ENCODE measurements around the gene HLA-A. TPM values are rescaled to one million over a fixed set of nuclear protein-coding genes. Genes with fewer than 3 reads are reported as not detected.

The HLA-A gene
- total RNA-seq, 2 experiments from 2014 or later = 2,013 to 2,035 TPM

GRCh38 chr6:29941916-29942274, 437 bp upstream of the HLA-A start:
- H3K9me3 Mint-ChIP-seq = peaks cover under 1% of the 10 kb centered on the region
- peaks cover 40% of the 10 kb centered on the region for H3K36me3 Mint-ChIP-seq
- H3K4me1 Mint-ChIP-seq = peaks cover 38% of the 10 kb centered on the region
- POLR2A ChIA-PET = interaction anchor here (0.8 to 2.5 kb wide), 7 partner anchors 16 to 233 kb away, joined by 3 to 15 read pairs (median 7); partner anchors contain the start of gene POLR1H
- ATAC-seq (ENCODE audit: low read depth) (no peak), DNase-seq (no peak)
- peak overlapping the region; percentile 100 for H3K27ac Mint-ChIP-seq
- H3K4me3 Mint-ChIP-seq = peak overlapping the region; percentile 97
- H3K27me3 Mint-ChIP-seq = peaks cover 4% of the 10 kb centered on the region

DNA sequence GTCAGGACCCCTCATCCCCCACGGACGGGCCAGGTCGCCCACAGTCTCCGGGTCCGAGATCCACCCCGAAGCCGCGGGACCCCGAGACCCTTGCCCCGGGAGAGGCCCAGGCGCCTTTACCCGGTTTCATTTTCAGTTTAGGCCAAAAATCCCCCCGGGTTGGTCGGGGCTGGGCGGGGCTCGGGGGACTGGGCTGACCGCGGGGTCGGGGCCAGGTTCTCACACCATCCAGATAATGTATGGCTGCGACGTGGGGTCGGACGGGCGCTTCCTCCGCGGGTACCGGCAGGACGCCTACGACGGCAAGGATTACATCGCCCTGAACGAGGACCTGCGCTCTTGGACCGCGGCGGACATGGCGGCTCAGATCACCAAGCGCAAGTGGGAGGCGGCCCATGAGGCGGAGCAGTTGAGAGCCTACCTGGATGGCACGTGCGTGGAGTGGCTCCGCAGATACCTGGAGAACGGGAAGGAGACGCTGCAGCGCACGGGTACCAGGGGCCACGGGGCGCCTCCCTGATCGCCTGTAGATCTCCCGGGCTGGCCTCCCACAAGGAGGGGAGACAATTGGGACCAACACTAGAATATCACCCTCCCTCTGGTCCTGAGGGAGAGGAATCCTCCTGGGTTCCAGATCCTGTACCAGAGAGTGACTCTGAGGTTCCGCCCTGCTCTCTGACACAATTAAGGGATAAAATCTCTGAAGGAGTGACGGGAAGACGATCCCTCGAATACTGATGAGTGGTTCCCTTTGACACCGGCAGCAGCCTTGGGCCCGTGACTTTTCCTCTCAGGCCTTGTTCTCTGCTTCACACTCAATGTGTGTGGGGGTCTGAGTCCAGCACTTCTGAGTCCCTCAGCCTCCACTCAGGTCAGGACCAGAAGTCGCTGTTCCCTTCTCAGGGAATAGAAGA, 978 bp downstream of the HLA-A start:
- DNase-seq (peak; percentile 52), ATAC-seq (ENCODE audit: low read depth) (peak; percentile 2)
- Mint-ChIP-seq H3K4me1 (peaks cover 43% of the 10 kb centered on the region), H3K9me3 (no peaks in the 10 kb centered on the region), H3K27ac (peak overlapping the region; percentile 100), H3K4me3 (peak overlapping the region; percentile 97), H3K36me3 (peaks cover 49% of the 10 kb centered on the region), H3K27me3 (no peaks in the 10 kb centered on the region)
- POLR2A ChIA-PET = no interaction called here

DNA sequence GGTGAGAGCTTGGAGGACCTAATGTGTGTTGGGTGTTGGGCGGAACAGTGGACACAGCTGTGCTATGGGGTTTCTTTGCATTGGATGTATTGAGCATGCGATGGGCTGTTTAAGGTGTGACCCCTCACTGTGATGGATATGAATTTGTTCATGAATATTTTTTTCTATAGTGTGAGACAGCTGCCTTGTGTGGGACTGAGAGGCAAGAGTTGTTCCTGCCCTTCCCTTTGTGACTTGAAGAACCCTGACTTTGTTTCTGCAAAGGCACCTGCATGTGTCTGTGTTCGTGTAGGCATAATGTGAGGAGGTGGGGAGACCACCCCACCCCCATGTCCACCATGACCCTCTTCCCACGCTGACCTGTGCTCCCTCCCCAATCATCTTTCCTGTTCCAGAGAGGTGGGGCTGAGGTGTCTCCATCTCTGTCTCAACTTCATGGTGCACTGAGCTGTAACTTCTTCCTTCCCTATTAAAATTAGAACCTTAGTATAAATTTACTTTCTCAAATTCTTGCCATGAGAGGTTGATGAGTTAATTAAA, 3.0 kb downstream of the HLA-A start:
- POLR2A ChIA-PET = interaction anchor here (0.9 to 1.2 kb wide), 3 partner anchors 14 to 97 kb away, joined by 3 to 4 read pairs (median 3); no protein-coding TSS in a partner anchor
- ATAC-seq (ENCODE audit: low read depth) (no peak), DNase-seq (no peak)
- H3K4me3 Mint-ChIP-seq = peak overlapping the region; percentile 97
- peaks cover 43% of the 10 kb centered on the region for H3K4me1 Mint-ChIP-seq
- H3K36me3 Mint-ChIP-seq = peaks cover 55% of the 10 kb centered on the region
- peak overlapping the region; percentile 100 for H3K27ac Mint-ChIP-seq
- no peaks in the 10 kb centered on the region for H3K9me3 Mint-ChIP-seq
- H3K27me3 Mint-ChIP-seq = no peaks in the 10 kb centered on the region

DNA sequence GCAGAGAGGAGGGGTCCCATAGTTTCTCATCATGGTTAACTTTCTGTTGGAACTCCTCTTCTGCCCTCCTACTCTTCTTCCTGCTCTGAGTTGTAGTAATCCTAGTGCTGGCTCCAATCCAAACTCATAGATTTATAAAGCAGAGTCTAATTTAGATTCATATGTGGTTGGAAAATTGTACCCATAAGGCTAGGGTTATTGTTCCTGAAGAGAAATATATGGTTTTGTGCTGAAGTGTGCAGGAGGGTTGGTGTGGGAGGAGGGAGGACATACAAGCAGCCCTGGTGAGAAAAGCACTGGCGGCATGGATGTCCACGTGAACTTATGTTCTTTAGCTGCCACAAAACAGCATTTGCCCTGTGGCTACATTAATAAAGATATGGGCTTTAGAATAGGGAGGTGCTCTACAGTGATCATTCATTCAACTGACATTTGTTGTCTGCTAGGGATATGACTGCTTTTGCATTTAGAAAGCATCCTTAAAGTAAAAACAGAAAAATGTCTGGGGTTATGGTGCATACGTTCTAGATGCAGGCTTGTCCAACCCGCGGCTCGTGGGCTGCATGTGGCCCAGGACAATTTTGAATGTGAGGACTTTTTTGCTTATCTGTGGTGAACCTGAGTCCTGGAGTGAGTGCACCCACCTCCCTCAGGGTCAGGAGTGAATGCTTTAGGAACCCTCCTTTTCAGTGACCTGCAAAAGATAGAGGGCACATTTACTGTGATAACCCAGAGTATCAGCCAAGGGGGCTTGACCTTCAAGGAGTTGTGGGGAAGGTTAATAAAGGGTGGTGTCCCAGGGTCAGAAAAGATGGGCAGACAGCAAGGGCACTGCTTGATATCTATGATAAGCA, 4.1 kb downstream of the HLA-A start:
- Mint-ChIP-seq H3K27ac (peak overlapping the region; percentile 100), H3K27me3 (no peaks in the 10 kb centered on the region), H3K9me3 (no peaks in the 10 kb centered on the region), H3K4me3 (peak overlapping the region; percentile 97), H3K4me1 (peaks cover 34% of the 10 kb centered on the region), H3K36me3 (peaks cover 55% of the 10 kb centered on the region)
- POLR2A ChIA-PET = interaction anchor here (0.7 to 1.1 kb wide), 4 partner anchors 14 to 51 kb away, joined by 3 to 6 read pairs (median 4); no protein-coding TSS in a partner anchor
- DNase-seq (no peak), ATAC-seq (ENCODE audit: low read depth) (no peak)

DNA sequence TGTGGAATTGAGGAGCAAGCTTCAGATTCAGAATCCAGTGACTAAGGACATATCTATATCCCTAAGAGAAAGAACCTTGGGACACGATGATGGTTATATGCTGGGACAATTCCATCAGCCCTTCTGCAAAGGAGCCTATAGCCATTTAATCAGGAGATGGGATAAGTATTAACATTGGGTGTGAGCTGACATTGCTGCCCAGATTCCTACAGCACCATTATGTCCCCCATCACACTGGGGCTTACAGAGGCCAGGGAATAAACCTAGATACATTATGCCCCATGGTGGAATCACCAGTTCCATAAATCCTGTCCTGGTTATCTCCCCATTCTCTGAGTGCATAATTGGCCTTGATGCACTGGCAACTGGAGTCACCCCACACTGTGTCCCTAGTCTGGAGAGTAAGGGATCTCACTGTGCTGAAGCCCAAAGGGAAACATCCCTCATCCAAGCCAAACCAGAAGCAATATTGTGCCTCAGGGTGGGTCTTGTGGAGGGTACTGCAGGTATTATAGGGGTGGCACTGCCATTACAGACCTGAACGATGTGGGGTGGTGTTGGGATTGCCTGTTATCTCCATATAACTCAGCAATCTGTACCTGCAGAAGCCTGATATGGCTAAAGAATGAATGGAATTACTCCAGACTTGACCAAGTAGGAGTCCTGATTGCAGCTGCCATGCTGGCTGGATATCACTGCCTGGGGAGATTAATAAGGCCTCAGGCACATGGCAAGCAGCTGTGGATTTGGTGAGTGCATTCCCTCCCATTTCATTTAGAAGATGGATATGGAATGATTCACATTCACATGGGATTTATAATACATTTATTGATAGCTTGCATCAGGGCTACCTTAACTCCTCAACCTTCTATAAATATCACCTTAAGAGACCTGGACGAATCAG, 5.0 kb downstream of the HLA-A start:
- ATAC-seq (ENCODE audit: low read depth) = no peak
- peak overlapping the region; percentile 41 for H3K27ac Mint-ChIP-seq
- H3K4me3 Mint-ChIP-seq = no peak overlapping the region
- POLR2A ChIA-PET = interaction anchor here (0.7 to 1.2 kb wide), 7 partner anchors 13 to 113 kb away, joined by 3 to 6 read pairs (median 3); no protein-coding TSS in a partner anchor
- no peaks in the 10 kb centered on the region for H3K27me3 Mint-ChIP-seq
- H3K4me1 Mint-ChIP-seq = peaks cover 29% of the 10 kb centered on the region
- peaks cover 54% of the 10 kb centered on the region for H3K36me3 Mint-ChIP-seq
- no peak for DNase-seq
- no peaks in the 10 kb centered on the region for H3K9me3 Mint-ChIP-seq

DNA sequence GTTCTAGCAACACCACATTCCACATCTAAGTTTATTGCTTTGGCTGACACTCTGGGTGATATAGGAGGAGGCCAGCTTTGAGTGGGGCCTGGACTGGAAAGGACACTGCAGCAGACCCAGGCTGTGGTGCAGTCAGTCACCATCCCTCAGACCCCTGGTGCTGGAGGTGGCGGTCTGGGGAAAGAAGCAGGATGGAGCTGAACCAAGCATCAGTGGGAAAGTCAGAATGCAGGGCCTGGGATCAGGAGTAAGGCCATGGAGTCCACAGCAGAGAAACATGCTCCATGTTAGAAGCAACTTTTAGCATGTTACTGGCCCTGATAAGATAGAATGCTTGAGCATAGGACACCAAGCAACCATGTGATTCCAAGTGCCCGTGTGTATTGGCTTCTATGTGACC, 5.9 kb downstream of the HLA-A start:
- Mint-ChIP-seq H3K27ac (no peak overlapping the region), H3K36me3 (peaks cover 48% of the 10 kb centered on the region), H3K4me3 (no peak overlapping the region), H3K9me3 (no peaks in the 10 kb centered on the region), H3K27me3 (no peaks in the 10 kb centered on the region), H3K4me1 (peaks cover 31% of the 10 kb centered on the region)
- POLR2A ChIA-PET = interaction anchor here (1.0 to 1.2 kb wide), 4 partner anchors 12 to 112 kb away, joined by 3 to 5 read pairs (median 4); no protein-coding TSS in a partner anchor
- ATAC-seq (ENCODE audit: low read depth) (no peak), DNase-seq (no peak)

DNA sequence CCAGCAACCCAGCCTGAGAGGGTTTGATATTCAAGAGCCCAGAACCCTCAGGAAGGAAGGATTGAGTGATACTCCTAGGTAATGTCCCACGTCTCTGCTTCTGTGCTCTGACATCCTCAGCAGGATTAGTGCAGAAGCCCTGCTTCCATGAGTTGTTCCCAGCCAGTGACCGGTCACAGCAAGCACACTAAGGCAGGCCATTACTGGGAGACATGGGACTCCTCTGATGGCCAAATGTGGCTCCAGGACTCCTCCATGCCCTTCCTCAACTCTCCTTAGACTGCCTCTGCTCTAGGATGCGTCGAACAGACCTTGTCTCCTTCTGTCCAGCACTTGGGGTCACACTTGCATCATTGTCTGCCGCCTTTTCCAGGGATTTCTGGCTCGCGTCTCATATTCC, 7.6 kb downstream of the HLA-A start:
- no peak overlapping the region for H3K4me3 Mint-ChIP-seq
- peaks cover 26% of the 10 kb centered on the region for H3K4me1 Mint-ChIP-seq
- no peaks in the 10 kb centered on the region for H3K27me3 Mint-ChIP-seq
- no peak overlapping the region for H3K27ac Mint-ChIP-seq
- H3K9me3 Mint-ChIP-seq = no peaks in the 10 kb centered on the region
- no peak for ATAC-seq (ENCODE audit: low read depth)
- DNase-seq = no peak
- peaks cover 34% of the 10 kb centered on the region for H3K36me3 Mint-ChIP-seq
- POLR2A ChIA-PET = interaction anchor here (2.0 kb wide), 1 partner anchor 15 kb away, joined by 9 read pairs; no protein-coding TSS in a partner anchor

DNA sequence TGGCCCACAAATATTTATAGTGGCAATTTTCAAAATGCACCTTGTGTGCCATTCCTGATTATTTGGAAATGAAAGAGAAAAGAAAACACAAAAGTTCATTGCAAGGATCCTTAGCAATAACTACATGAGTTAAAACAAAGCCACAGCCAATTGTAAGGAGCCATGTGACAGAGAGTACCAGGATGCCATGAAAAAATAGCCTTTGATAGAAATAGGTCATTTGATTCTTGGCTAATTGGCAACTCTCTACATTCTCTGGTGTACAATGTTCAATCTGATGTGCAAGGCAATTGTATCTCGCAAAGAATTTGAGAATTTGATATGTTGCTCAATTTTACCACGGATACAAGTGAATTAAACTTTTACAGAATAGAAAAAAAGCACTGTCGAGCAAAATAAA, 9.6 kb downstream of the HLA-A start:
- Mint-ChIP-seq H3K4me1 (peaks cover 6% of the 10 kb centered on the region), H3K27me3 (no peaks in the 10 kb centered on the region), H3K27ac (no peak overlapping the region), H3K36me3 (peaks cover 15% of the 10 kb centered on the region), H3K4me3 (no peak overlapping the region), H3K9me3 (no peaks in the 10 kb centered on the region)
- POLR2A ChIA-PET = no interaction called here
- ATAC-seq (ENCODE audit: low read depth) (no peak), DNase-seq (no peak)

DNA sequence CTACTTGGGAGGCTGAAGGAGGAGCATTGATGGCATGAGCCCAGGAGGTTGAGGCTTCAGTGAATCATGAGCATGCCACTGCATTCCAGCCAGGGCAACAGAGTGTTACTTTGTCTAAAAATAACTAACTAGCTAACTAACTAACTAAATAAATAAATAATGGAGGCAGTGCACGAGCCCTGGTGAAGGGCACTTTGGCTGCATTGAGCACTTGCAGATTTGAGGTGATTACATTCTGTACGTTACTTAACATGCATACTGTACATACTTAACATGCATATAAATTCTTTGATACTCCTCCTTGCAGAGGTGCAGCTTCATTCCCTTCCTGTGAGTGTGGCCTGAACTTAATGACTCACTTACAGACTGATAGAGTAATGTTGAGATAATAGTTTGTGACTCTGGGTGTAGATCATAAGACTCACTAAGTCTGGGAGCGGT, 10.7 kb downstream of the HLA-A start:
- DNase-seq (no peak), ATAC-seq (ENCODE audit: low read depth) (no peak)
- H3K4me1 Mint-ChIP-seq = peaks cover 2% of the 10 kb centered on the region
- no peaks in the 10 kb centered on the region for H3K9me3 Mint-ChIP-seq
- H3K36me3 Mint-ChIP-seq = peaks cover 9% of the 10 kb centered on the region
- no peak overlapping the region for H3K27ac Mint-ChIP-seq
- H3K4me3 Mint-ChIP-seq = no peak overlapping the region
- POLR2A ChIA-PET = no interaction called here
- H3K27me3 Mint-ChIP-seq = no peaks in the 10 kb centered on the region

GRCh38 chr6:29953686-29954085, 11.4 kb downstream of the HLA-A start:
- Mint-ChIP-seq H3K27me3 (no peaks in the 10 kb centered on the region), H3K36me3 (peaks cover 3% of the 10 kb centered on the region), H3K4me1 (peaks cover 2% of the 10 kb centered on the region), H3K9me3 (no peaks in the 10 kb centered on the region), H3K27ac (no peak overlapping the region), H3K4me3 (no peak overlapping the region)
- DNase-seq (no peak), ATAC-seq (ENCODE audit: low read depth) (no peak)
- POLR2A ChIA-PET = no interaction called here

DNA sequence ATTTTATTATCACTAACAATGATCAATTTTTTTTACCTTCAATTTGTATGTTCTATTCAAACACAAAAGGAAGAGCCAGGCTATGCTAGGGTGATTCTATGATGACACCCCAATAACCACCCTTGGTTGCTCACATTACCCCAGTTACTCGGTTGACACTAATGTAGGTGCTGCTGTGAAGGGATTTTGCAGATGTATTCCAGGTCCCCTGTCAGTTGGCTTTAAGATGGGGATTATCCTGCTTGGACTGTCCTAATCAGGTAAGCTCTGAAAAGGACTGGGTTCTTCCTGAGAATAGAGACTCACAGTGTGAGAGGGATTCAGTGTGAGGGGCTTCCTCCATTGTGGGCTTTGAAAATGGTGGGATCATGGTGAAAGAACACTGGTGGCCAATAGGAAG, 11.9 kb downstream of the HLA-A start:
- peaks cover 2% of the 10 kb centered on the region for H3K4me1 Mint-ChIP-seq
- POLR2A ChIA-PET = no interaction called here
- no peaks in the 10 kb centered on the region for H3K27me3 Mint-ChIP-seq

DNA sequence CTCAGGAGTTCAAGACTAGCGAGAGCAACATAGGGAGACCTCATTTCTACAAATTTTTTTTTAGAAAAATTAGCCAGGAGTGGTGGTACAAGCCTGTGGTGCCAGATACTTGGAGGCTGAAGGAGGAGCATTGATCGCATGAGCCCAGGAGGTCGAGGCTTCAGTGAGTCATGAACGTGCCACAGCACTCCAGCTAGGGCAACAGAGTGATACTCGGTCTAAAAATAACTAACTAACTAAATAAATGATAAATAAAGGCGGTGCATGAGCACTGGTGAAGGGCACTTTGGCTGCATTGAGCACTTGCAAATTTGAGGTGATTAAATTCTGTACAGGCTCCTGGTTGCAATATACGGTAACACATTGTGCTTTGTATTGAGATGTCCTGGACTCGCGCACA, 13.5 kb downstream of the HLA-A start:
- ATAC-seq (ENCODE audit: low read depth) (no peak), DNase-seq (no peak)
- no peak overlapping the region for H3K27ac Mint-ChIP-seq
- H3K9me3 Mint-ChIP-seq = no peaks in the 10 kb centered on the region
- H3K27me3 Mint-ChIP-seq = no peaks in the 10 kb centered on the region
- no peaks in the 10 kb centered on the region for H3K36me3 Mint-ChIP-seq
- H3K4me1 Mint-ChIP-seq = peaks cover 2% of the 10 kb centered on the region
- POLR2A ChIA-PET = no interaction called here
- H3K4me3 Mint-ChIP-seq = no peak overlapping the region

More for the DNA sequence above, 11.9 kb downstream of the HLA-A start:
- no peak for ATAC-seq (ENCODE audit: low read depth)
- peaks cover under 1% of the 10 kb centered on the region for H3K36me3 Mint-ChIP-seq
- no peaks in the 10 kb centered on the region for H3K9me3 Mint-ChIP-seq
- no peak overlapping the region for H3K4me3 Mint-ChIP-seq
- no peak for DNase-seq
- no peak overlapping the region for H3K27ac Mint-ChIP-seq
